Measurements from ENCODE around the gene ARHGAP15.

DNA sequence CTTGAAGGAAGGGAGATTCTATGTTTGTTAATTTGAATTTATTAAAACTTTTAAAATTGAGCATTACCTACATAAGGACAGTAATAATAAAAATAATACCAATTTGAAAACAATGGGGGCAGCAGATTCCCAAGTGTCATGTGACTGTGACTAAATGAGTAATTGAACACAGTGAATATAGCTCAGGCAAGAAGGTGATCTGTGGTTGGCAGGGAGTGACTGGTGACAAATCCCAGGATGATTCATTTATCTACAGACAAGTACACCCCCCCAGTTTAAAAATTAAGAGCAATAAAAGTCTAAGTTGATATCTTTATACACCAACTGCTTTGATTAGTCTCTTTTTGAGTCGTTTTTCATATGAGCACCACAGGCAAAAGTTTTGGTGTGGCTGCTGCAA, 299.5 kb downstream of the ARHGAP15 start:
- TF ChIP-seq EZH2phosphoT487 (IDR thresholded peaks at IDR 0.05; ENCODE audit: insufficient read depth, low read depth) (no peak), EZH2 (IDR thresholded peaks at IDR 0.05; ENCODE audit: insufficient read depth, poor library complexity, severe bottlenecking) (no peak)
